Measurements from ENCODE around the gene RNF149.

The RNF149 gene, protein sequence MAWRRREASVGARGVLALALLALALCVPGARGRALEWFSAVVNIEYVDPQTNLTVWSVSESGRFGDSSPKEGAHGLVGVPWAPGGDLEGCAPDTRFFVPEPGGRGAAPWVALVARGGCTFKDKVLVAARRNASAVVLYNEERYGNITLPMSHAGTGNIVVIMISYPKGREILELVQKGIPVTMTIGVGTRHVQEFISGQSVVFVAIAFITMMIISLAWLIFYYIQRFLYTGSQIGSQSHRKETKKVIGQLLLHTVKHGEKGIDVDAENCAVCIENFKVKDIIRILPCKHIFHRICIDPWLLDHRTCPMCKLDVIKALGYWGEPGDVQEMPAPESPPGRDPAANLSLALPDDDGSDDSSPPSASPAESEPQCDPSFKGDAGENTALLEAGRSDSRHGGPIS

DNA sequence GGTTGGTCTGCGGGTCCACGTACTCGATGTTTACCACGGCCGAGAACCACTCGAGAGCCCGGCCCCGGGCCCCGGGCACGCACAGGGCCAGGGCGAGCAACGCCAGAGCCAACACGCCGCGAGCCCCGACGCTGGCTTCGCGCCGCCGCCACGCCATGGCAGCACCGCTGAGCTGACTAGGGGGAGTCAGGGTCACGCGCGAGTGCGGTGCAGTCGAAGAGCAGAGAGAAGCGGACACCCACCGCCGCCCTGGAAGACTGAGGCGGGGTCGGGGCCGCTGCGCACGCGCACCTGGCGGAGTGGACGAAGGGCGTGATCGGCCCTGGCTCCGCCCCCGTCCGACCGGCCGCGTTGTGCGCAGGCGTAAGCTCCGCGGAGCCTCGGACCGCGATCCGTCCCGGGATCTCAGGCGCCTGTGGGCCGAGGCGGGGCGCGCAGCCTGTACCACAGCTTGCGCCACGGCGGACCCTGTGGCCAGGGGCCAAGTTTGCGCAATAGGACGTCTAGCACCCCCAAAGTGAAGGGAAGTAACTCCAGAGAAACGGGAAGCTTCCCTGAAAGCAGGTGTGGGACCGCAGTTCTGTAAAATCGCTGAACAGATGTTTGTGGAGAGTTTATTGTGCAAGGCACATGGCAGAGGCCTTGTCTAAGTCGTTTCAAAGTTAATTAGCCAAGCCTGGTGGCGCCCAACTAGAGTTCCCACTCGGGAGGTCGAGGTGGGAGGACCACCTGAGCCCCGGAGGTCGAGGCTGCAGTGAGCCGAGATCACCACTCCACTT, at the start of gene RNF149:
Gene RNF149, minus strand, starts transcription at position 270 of the 779 bp plus-strand sequence. Its CDS starts 113 bp downstream, at position 157.
- H3K4me3 ChIP-seq (ENCODE audit: insufficient read depth, low read length, poor library complexity, severe bottlenecking) = peak within 1 kb of the TSS; percentile 92
- TF ChIP-seq, protein P1, sequence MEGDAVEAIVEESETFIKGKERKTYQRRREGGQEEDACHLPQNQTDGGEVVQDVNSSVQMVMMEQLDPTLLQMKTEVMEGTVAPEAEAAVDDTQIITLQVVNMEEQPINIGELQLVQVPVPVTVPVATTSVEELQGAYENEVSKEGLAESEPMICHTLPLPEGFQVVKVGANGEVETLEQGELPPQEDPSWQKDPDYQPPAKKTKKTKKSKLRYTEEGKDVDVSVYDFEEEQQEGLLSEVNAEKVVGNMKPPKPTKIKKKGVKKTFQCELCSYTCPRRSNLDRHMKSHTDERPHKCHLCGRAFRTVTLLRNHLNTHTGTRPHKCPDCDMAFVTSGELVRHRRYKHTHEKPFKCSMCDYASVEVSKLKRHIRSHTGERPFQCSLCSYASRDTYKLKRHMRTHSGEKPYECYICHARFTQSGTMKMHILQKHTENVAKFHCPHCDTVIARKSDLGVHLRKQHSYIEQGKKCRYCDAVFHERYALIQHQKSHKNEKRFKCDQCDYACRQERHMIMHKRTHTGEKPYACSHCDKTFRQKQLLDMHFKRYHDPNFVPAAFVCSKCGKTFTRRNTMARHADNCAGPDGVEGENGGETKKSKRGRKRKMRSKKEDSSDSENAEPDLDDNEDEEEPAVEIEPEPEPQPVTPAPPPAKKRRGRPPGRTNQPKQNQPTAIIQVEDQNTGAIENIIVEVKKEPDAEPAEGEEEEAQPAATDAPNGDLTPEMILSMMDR (IDR thresholded peaks at IDR 0.05; ENCODE audit: insufficient read depth, low read length, poor library complexity, severe bottlenecking) = no peak
- no peak for TF ChIP-seq EZH2phosphoT487 (conservative IDR thresholded peaks at IDR 0.05; ENCODE audit: low read length)
- H3K9ac ChIP-seq (ENCODE audit: low read length) = peak within 1 kb of the TSS; percentile 76
- H3K27me3 ChIP-seq (ENCODE audit: low read length) = no peaks in the 10 kb centered on the region
- H3K27ac ChIP-seq (ENCODE audit: low read depth, low read length) = no peak within 1 kb of the TSS; the same call in 1 of the 2 replicates
- peak within 1 kb of the TSS; percentile 96 for H2AFZ ChIP-seq (ENCODE audit: low read depth, low read length, severe bottlenecking)
- H4K20me1 ChIP-seq (ENCODE audit: low read depth, low read length) = no peaks in the 10 kb centered on the region
- H3K9me2 ChIP-seq (replicated peaks; ENCODE audit: insufficient read depth, low read length) = no peaks in the 10 kb centered on the region
- H3K79me2 ChIP-seq (ENCODE audit: insufficient read depth, low read length) = peaks cover 18% of the 10 kb centered on the region
- peak within 1 kb of the TSS; percentile 68 for H3K4me2 ChIP-seq (ENCODE audit: low read depth, low read length, poor library complexity, severe bottlenecking)
- H3K9me3 ChIP-seq (ENCODE audit: insufficient read depth, low read length) = no peaks in the 10 kb centered on the region
- H3F3A ChIP-seq (ENCODE audit: insufficient read depth) = 0 out of 2 replicates have a peak, but pooled peaks cover 5% of the 10 kb centered on the region
- no peaks in the 10 kb centered on the region for H3K36me3 ChIP-seq (ENCODE audit: low read length)

DNA sequence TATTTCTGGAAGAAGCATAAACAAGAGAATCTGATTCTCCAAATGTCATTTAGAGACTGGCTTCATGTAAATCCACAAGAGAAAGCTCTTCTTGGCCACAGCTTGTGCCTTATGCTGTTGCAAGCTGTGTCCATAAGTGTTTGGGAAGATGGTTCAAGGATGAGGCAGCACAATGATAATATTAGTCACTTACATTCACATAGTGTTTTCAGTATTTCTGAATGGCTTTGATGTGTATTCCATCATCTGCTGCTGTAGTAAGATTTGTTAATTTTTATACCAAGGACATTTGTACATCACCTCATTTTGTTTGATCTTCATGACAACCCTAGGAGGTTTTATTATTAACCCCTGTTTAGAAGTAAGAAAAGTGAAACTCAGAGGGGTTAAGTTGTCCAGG, 48.9 kb upstream of the RNF149 start:
- Histone ChIP-seq H3K27me3 (ENCODE audit: low read length) (no peaks in the 10 kb centered on the region), H3K4me3 (ENCODE audit: insufficient read depth, low read length, poor library complexity, severe bottlenecking) (no peak overlapping the region), H3K79me2 (ENCODE audit: insufficient read depth, low read length) (no peaks in the 10 kb centered on the region), H3K27ac (ENCODE audit: low read depth, low read length) (no peak overlapping the region), H3K9ac (ENCODE audit: low read length) (no peak overlapping the region), H3K9me2 (replicated peaks; ENCODE audit: insufficient read depth, low read length) (no peaks in the 10 kb centered on the region), H3K4me2 (ENCODE audit: low read depth, low read length, poor library complexity, severe bottlenecking) (no peak overlapping the region), H3F3A (ENCODE audit: insufficient read depth) (no peaks in the 10 kb centered on the region), H3K36me3 (ENCODE audit: low read length) (no peaks in the 10 kb centered on the region), H4K20me1 (ENCODE audit: low read depth, low read length) (no peaks in the 10 kb centered on the region), H3K9me3 (ENCODE audit: insufficient read depth, low read length) (no peaks in the 10 kb centered on the region), H2AFZ (ENCODE audit: low read depth, low read length, severe bottlenecking) (no peak overlapping the region)
- no peak for TF ChIP-seq EZH2phosphoT487 (conservative IDR thresholded peaks at IDR 0.05; ENCODE audit: low read length)
- TF ChIP-seq, protein P1 (IDR thresholded peaks at IDR 0.05; ENCODE audit: insufficient read depth, low read length, poor library complexity, severe bottlenecking) = no peak

DNA sequence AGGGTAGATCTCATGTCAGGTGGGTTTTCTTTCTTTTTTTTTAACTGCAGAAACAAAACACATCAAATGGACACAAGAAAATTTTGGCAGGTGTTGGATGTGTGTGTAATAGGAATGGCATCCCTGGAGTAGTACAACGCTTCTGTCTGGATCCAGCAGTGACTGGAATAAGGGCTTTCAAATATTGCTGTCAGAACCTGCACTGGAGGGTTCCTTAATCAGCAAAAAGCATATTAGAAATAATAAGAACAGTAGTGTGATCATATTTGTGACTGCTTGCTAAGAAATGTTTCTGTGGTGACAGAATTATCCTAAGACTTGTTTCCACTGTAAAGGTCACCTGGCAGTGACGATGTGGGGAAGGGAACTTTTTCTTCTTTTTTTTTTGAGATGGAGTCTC, 48.0 kb upstream of the RNF149 start:
- no peak overlapping the region for H3K9ac ChIP-seq (ENCODE audit: low read length)
- no peaks in the 10 kb centered on the region for H3K36me3 ChIP-seq (ENCODE audit: low read length)
- no peaks in the 10 kb centered on the region for H3K9me2 ChIP-seq (replicated peaks; ENCODE audit: insufficient read depth, low read length)
- H3F3A ChIP-seq (ENCODE audit: insufficient read depth) = no peaks in the 10 kb centered on the region
- no peak overlapping the region for H3K27ac ChIP-seq (ENCODE audit: low read depth, low read length)
- H4K20me1 ChIP-seq (ENCODE audit: low read depth, low read length) = no peaks in the 10 kb centered on the region
- H3K79me2 ChIP-seq (ENCODE audit: insufficient read depth, low read length) = no peaks in the 10 kb centered on the region
- no peak overlapping the region for H2AFZ ChIP-seq (ENCODE audit: low read depth, low read length, severe bottlenecking)
- no peak overlapping the region for H3K4me3 ChIP-seq (ENCODE audit: insufficient read depth, low read length, poor library complexity, severe bottlenecking)
- TF ChIP-seq, protein P1 (IDR thresholded peaks at IDR 0.05; ENCODE audit: insufficient read depth, low read length, poor library complexity, severe bottlenecking) = no peak
- TF ChIP-seq EZH2phosphoT487 (conservative IDR thresholded peaks at IDR 0.05; ENCODE audit: low read length) = no peak
- no peak overlapping the region for H3K4me2 ChIP-seq (ENCODE audit: low read depth, low read length, poor library complexity, severe bottlenecking)
- H3K27me3 ChIP-seq (ENCODE audit: low read length) = no peaks in the 10 kb centered on the region
- H3K9me3 ChIP-seq (ENCODE audit: insufficient read depth, low read length) = no peaks in the 10 kb centered on the region
